Endothelial cell of umbilical vein (primary cell): ENCODE results near the gene DPP10. TPM values are rescaled to one million over a fixed set of nuclear protein-coding genes. Genes with fewer than 3 reads are reported as not detected.

Experiments
- BruUV-seq: library from RNA; stranded (reverse); fragments of 400-500 nt; replicated peaks from 2 replicates; lab custom pipeline; 2021; lab: Mats Ljungman, UMichigan
- CTCF ChIA-PET: fragments of 300-600, 350-600 bp; sonication (Branson Sonifier 250); formaldehyde crosslinking; loops from one replicate; lab custom pipeline; 2021; ENCODE audit warnings: antibody characterized with exemption, inconsistent platforms; lab: Charles Lee
- POLR2A ChIA-PET: fragments of 300-600, 350-600 bp; sonication (Branson Sonifier 250); formaldehyde crosslinking; loops from one replicate; lab custom pipeline; 2021; ENCODE audit warnings: antibody characterized with exemption, inconsistent platforms; lab: Charles Lee
- DNase-seq: peaks from one replicate; pipeline ENCODE4 v3.0.0-alpha.2; 2011; ENCODE audit warnings: low read depth, low spot score
- FAIRE-seq: peaks from 2 replicates; lab custom pipeline; 2011; peaks lifted over from hg19 to GRCh38; lab: Jason Lieb, UNC
- H2AFZ ChIP-seq: 2 replicates; pipeline ENCODE4 v1.6.0; 2012; ENCODE audit warnings: low read depth, low read length, control low read depth, inconsistent platforms
- H3K27ac ChIP-seq: 2 replicates; pipeline ENCODE4 v1.5.1; 2011; ENCODE audit warnings: low read depth, mild to moderate bottlenecking, control low read depth, low read length, moderate library complexity; ENCODE audit not compliant: insufficient read depth
- H3K27me3 ChIP-seq, 2 experiments: 2 replicates each; pipeline versions ENCODE4 v1.6.0 to v1.6.1; 2011; ENCODE audit warnings: low read length in 2 of 2, mixed read lengths in 1 of 2; ENCODE audit not compliant: control insufficient read depth in 2 of 2, insufficient read depth in 2 of 2
- H3K36me3 ChIP-seq, 2 experiments: 2 replicates in 1 of 2; 3 replicates in 1 of 2; pipeline ENCODE4 v1.5.1; 2011; ENCODE audit warnings: low read length in 2 of 2, mild to moderate bottlenecking in 1 of 2, moderate library complexity in 1 of 2; ENCODE audit not compliant: control insufficient read depth in 2 of 2, insufficient read depth in 2 of 2; ENCODE audit errors: extremely low read depth in 1 of 2
- H3K4me1 ChIP-seq: 3 replicates; pipeline ENCODE4 v1.5.1; 2011; ENCODE audit warnings: mild to moderate bottlenecking, low read length; ENCODE audit not compliant: control insufficient read depth, insufficient read depth; ENCODE audit errors: extremely low read depth
- H3K4me2 ChIP-seq: 2 replicates; pipeline ENCODE4 v1.6.1; 2011; ENCODE audit warnings: low read length, control low read depth, mixed read lengths; ENCODE audit not compliant: insufficient read depth
- H3K4me3 ChIP-seq, 3 experiments: fragments of 200-600 bp in 1 of 3; sonication (generic), shearing (Covaris generic) in 1 of 3; replicated peaks in 1 of 3; 2 replicates each; pipeline ENCODE4 v1.5.1; 2011 to 2016; ENCODE audit warnings: control low read depth in 3 of 3, low read length in 3 of 3, mild to moderate bottlenecking in 2 of 3, inconsistent platforms in 1 of 3, low read depth in 1 of 3, moderate library complexity in 1 of 3; ENCODE audit not compliant: insufficient read depth in 1 of 3
- H3K79me2 ChIP-seq: 2 replicates; pipeline ENCODE4 v1.6.0; 2012; ENCODE audit warnings: low read length, inconsistent platforms; ENCODE audit not compliant: control insufficient read depth, insufficient read depth
- H3K9ac ChIP-seq: replicated peaks from 2 replicates; pipeline ENCODE3; 2011; ENCODE audit warnings: low read length, control low read depth; ENCODE audit not compliant: insufficient read depth; ENCODE audit errors: extremely low read depth
- H3K9me1 ChIP-seq: replicated peaks from 3 replicates; pipeline ENCODE4 v1.6.0; 2011; ENCODE audit warnings: mild to moderate bottlenecking, low read length; ENCODE audit not compliant: control insufficient read depth, insufficient read depth; ENCODE audit errors: extremely low read depth
- H3K9me3 ChIP-seq: replicated peaks from 2 replicates; pipeline ENCODE4 v1.5.1; 2012; ENCODE audit warnings: low read length, inconsistent platforms; ENCODE audit not compliant: control insufficient read depth, insufficient read depth
- H4K20me1 ChIP-seq: replicated peaks from 2 replicates; pipeline ENCODE3; 2011; ENCODE audit warnings: mild to moderate bottlenecking, low read length; ENCODE audit not compliant: control insufficient read depth, insufficient read depth; ENCODE audit errors: extremely low read depth
- CTCF ChIP-seq, 2 donors: IDR thresholded peaks; 1 replicate in 1 of 2; 2 replicates in 1 of 2; pipeline ENCODE4 v1.5.1; 2011; ENCODE audit warnings: low read length in 2 of 2, mild to moderate bottlenecking in 2 of 2, moderate library complexity in 2 of 2, control low read depth in 1 of 2, inconsistent platforms in 1 of 2, low read depth in 1 of 2; ENCODE audit not compliant: insufficient read depth in 1 of 2; ENCODE audit errors: extremely low read depth in 1 of 2
- EZH2 ChIP-seq: IDR thresholded peaks from 2 replicates; pipeline ENCODE4 v1.6.1; 2012; ENCODE audit warnings: borderline replicate concordance, low read depth, mild to moderate bottlenecking, moderate library complexity, low read length, inconsistent platforms; ENCODE audit not compliant: severe bottlenecking
- FOS ChIP-seq: IDR thresholded peaks from 2 replicates; pipeline ENCODE4 v1.6.1; 2011; ENCODE audit warnings: mild to moderate bottlenecking, low read length, moderate library complexity, borderline replicate concordance; ENCODE audit not compliant: insufficient read depth
- GATA2 ChIP-seq: IDR thresholded peaks from 2 replicates; pipeline ENCODE4 v1.7.0; 2011; ENCODE audit warnings: low read depth, mild to moderate bottlenecking, moderate library complexity, mixed read lengths, low read length; ENCODE audit not compliant: insufficient read length, insufficient read depth
- JUN ChIP-seq: IDR thresholded peaks from 2 replicates; pipeline ENCODE4 v1.6.1; 2011; ENCODE audit warnings: borderline replicate concordance, low read depth; ENCODE audit not compliant: insufficient read length, insufficient read depth
- MAX ChIP-seq: IDR thresholded peaks from 2 replicates; pipeline ENCODE4 v1.6.1; 2011; ENCODE audit not compliant: insufficient read depth, insufficient read length
- MYC ChIP-seq: IDR thresholded peaks from one replicate; pipeline ENCODE4 v1.6.1; 2011; ENCODE audit warnings: mild to moderate bottlenecking, low read depth, low read length
- POLR2A ChIP-seq: IDR thresholded peaks from 2 replicates; pipeline ENCODE4 v1.6.1; 2012; ENCODE audit warnings: low read depth, mild to moderate bottlenecking, control low read depth, low read length
- POLR2AphosphoS5 ChIP-seq: IDR thresholded peaks from 2 replicates; pipeline ENCODE4 v1.6.1; 2012; ENCODE audit warnings: low read depth, mild to moderate bottlenecking, control low read depth, low read length, moderate library complexity; ENCODE audit not compliant: insufficient read depth
- dilution Hi-C: fragments of 300-500 bp; cut with MboI; formaldehyde crosslinking; loops from one replicate; pipeline ENCODE4 v1.15.0; 2019; ENCODE audit warnings: low sequenced_read_pairs; ENCODE audit not compliant: extremely low pct_ligation_motif_present
- intact Hi-C: fragments of 100-400 bp; cut with micrococcal nuclease; formaldehyde crosslinking; loops from one replicate; pipeline ENCODE4 v1.10.0; 2022
- polyA plus RNA-seq, 4 experiments: library from polyadenylated mRNA; depleted of rRNA in 3 of 4; stranded (reverse) in 3 of 4; unstranded in 1 of 4; fragments of >200 nt; gene quantifications; 2 replicates each; pipeline versions ENCODE4 v1.2.1 to v1.2.3, GENCODE V29; 2011 to 2012; ENCODE audit warnings: missing spikeins in 1 of 4
- total RNA-seq: library from RNA; stranded (reverse); gene quantifications from 2 replicates; pipeline ENCODE4 v1.2.3, GENCODE V29; 2021

DPP10 gene
- total and polyA plus RNA-seq, 2 donors (not counting 3 experiments of a cell fraction or from before 2014, with no cell fraction given) = not detected

GRCh38 chr2:115389024-115389423 is 946.6 kb downstream of the DPP10 start:
- BruUV-seq = no TSS peak
- H3K27ac ChIP-seq = no peak overlapping the region
- CTCF ChIA-PET = no interaction called here
- H3K4me1 ChIP-seq = no peaks in the 10 kb centered on the region
- H3K9me3 ChIP-seq = no peaks in the 10 kb centered on the region
- H3K4me2 ChIP-seq = no peak overlapping the region
- no peak for FAIRE-seq
- dilution Hi-C loops = no loop called here
- H3K4me3 ChIP-seq = no peak overlapping the region
- H3K36me3 ChIP-seq = no peaks in the 10 kb centered on the region
- H3K79me2 ChIP-seq = no peaks in the 10 kb centered on the region
- DNase-seq = no peak
- TF ChIP-seq MAX = no peak
- TF ChIP-seq FOS = no peak
- TF ChIP-seq POLR2A = no peak
- no peak for TF ChIP-seq EZH2
- TF ChIP-seq GATA2 = no peak
- no peak for TF ChIP-seq MYC
- no peak for TF ChIP-seq JUN
- TF ChIP-seq CTCF (IDR thresholded peaks at IDR 0.05; ENCODE audit: extremely low read depth in 1 of 2, insufficient read depth in 1 of 2, low read depth in 1 of 2, low read length in 2 of 2) = no peak
- TF ChIP-seq POLR2AphosphoS5 = no peak
- no peaks in the 10 kb centered on the region for H3K27me3 ChIP-seq
- POLR2A ChIA-PET = no interaction called here
- H2AFZ ChIP-seq = no peak overlapping the region
- no peaks in the 10 kb centered on the region for H3K9me1 ChIP-seq
- no peaks in the 10 kb centered on the region for H4K20me1 ChIP-seq
- intact Hi-C loops = no loop called here
- H3K9ac ChIP-seq = no peak overlapping the region
